ENCODE measurements around the gene NIPAL1.
A peak's percentile ranks its signal among the peaks of the same experiment; 100 is the strongest.

Gene NIPAL1

DNA sequence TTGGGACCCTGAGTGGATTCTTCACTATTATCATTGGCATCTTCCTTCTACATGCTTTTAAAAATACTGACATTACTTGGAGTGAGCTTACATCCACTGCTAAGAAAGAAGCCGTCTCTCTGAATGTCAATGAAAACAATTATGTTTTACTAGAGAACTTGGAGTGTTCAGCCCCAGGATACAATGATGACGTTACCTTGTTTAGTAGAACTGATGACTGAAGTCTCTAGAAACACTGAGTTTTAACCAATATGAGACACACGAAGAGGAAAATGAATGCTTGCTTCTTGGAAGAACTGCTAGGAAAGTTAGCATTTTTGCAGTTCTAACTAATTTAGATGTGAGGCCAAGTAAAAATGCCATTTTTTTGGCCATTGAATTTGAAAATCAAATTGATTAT, 19.4 kb downstream of the NIPAL1 start:
- no peaks in the 10 kb centered on the region for H3K9me3 ChIP-seq (ENCODE audit: control insufficient read depth in 1 of 2, low read length in 2 of 2)

DNA sequence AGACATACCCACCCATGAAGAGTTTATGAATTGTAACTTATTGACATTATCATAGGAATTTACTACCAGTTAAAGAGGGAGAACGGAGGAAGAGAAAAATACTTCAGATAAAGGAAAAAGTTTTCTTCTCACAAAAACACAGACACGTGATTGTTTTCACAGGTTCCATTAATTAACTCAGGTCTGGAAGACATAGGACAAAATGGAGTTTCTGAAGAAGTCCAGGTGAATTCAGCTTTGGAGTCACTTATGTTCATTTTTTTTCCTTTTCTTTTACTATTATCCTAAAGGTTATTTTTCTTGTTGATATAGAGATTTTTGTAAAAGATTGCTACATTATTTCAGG, 20.5 kb downstream of the NIPAL1 start:
- peaks cover 11 to 14% of the 10 kb centered on the region in 2 donors for H3K4me1 ChIP-seq (ENCODE audit: control insufficient read depth in 1 of 2, insufficient read depth in 2 of 2, low read length in 2 of 2)
- no peaks in the 10 kb centered on the region for H3K27me3 ChIP-seq (ENCODE audit: control insufficient read depth in 1 of 2, insufficient read depth in 2 of 2, low read length in 2 of 2)

More for the DNA sequence above, 19.4 kb downstream of the NIPAL1 start:
- Histone ChIP-seq H3K9ac (ENCODE audit: low read depth in 1 of 2, low read length in 2 of 2) (no peak overlapping the region), H3K27me3 (ENCODE audit: control insufficient read depth in 1 of 2, insufficient read depth in 2 of 2, low read length in 2 of 2) (no peaks in the 10 kb centered on the region), H3K36me3 (ENCODE audit: control insufficient read depth in 1 of 2, insufficient read depth in 2 of 2, low read length in 2 of 2) (peaks cover 0 to 9% of the 10 kb centered on the region in 2 donors), H3K27ac (ENCODE audit: low read depth, low read length) (no peak overlapping the region), H3K4me1 (ENCODE audit: control insufficient read depth in 1 of 2, insufficient read depth in 2 of 2, low read length in 2 of 2) (peaks cover 11 to 18% of the 10 kb centered on the region in 2 donors), H3K4me3 (ENCODE audit: low read depth in 1 of 2, low read length in 2 of 2) (no peak overlapping the region)

DNA sequence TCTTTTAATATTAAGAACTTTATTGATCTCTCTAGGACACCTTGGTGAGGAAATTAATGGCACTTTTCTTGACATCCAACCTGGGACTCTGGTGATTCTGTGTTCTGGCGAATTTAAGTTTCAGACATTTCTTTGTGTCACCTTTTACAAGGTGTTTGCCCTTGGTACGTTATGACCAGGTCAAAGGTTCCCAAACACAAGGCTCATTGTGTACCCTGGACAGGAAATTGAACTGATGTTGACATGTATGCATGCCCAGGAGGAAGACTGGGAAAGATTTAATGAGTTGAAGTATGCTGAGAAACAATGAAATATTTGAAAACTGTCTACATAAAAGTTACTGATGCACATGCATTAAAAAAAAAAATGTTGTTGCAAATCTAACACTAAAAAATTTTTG, 22.1 kb downstream of the NIPAL1 start:
- H3K9ac ChIP-seq (ENCODE audit: low read depth in 1 of 2, low read length in 2 of 2) = no peak overlapping the region
- H3K4me3 ChIP-seq (ENCODE audit: low read depth in 1 of 2, low read length in 2 of 2) = no peak overlapping the region
- H3K36me3 ChIP-seq (ENCODE audit: control insufficient read depth in 1 of 2, insufficient read depth in 2 of 2, low read length in 2 of 2) = peaks cover 0 to 9% of the 10 kb centered on the region in 2 donors
- H3K27ac ChIP-seq (ENCODE audit: low read depth, low read length) = no peak overlapping the region
- no peaks in the 10 kb centered on the region for H3K9me3 ChIP-seq (ENCODE audit: control insufficient read depth in 1 of 2, low read length in 2 of 2)
- H3K27me3 ChIP-seq (ENCODE audit: control insufficient read depth in 1 of 2, insufficient read depth in 2 of 2, low read length in 2 of 2) = no peaks in the 10 kb centered on the region
- peaks cover 8 to 13% of the 10 kb centered on the region in 2 donors for H3K4me1 ChIP-seq (ENCODE audit: control insufficient read depth in 1 of 2, insufficient read depth in 2 of 2, low read length in 2 of 2)

More for the DNA sequence above, 20.5 kb downstream of the NIPAL1 start:
- Histone ChIP-seq H3K9ac (ENCODE audit: low read depth in 1 of 2, low read length in 2 of 2) (no peak overlapping the region), H3K9me3 (ENCODE audit: control insufficient read depth in 1 of 2, low read length in 2 of 2) (no peaks in the 10 kb centered on the region), H3K27ac (ENCODE audit: low read depth, low read length) (no peak overlapping the region), H3K36me3 (ENCODE audit: control insufficient read depth in 1 of 2, insufficient read depth in 2 of 2, low read length in 2 of 2) (peaks cover 0 to 9% of the 10 kb centered on the region in 2 donors), H3K4me3 (ENCODE audit: low read depth in 1 of 2, low read length in 2 of 2) (no peak overlapping the region)

DNA sequence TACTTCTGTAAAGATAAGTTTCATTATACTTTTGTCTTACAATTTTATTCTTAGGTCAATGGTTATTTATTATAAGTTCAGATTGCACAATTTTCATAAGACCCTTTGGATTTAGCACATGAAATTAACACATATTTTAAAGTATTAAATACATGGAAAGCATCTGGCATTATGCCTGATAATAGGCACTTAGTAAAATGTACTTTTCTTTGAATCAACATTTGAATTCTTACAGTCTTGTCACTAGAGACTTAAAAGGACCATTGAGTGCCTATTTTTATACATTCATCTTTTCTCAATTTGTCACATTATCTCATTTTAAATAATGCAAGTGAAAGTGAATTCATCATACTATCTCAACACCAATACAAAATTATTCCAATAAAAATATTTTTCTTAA, 23.0 kb downstream of the NIPAL1 start:
- Histone ChIP-seq H3K36me3 (ENCODE audit: control insufficient read depth in 1 of 2, insufficient read depth in 2 of 2, low read length in 2 of 2) (peaks cover 0 to 9% of the 10 kb centered on the region in 2 donors), H3K4me3 (ENCODE audit: low read depth in 1 of 2, low read length in 2 of 2) (no peak overlapping the region), H3K4me1 (ENCODE audit: control insufficient read depth in 1 of 2, insufficient read depth in 2 of 2, low read length in 2 of 2) (peaks cover 8 to 13% of the 10 kb centered on the region in 2 donors), H3K27ac (ENCODE audit: low read depth, low read length) (no peak overlapping the region), H3K27me3 (ENCODE audit: control insufficient read depth in 1 of 2, insufficient read depth in 2 of 2, low read length in 2 of 2) (no peaks in the 10 kb centered on the region), H3K9me3 (ENCODE audit: control insufficient read depth in 1 of 2, low read length in 2 of 2) (no peaks in the 10 kb centered on the region), H3K9ac (ENCODE audit: low read depth in 1 of 2, low read length in 2 of 2) (no peak overlapping the region)

GRCh38 chr4:48041535-48042137, 25.1 kb downstream of the NIPAL1 start:
- H3K27ac ChIP-seq (ENCODE audit: low read depth, low read length) = no peak overlapping the region
- no peak overlapping the region for H3K4me3 ChIP-seq (ENCODE audit: low read depth in 1 of 2, low read length in 2 of 2)
- peaks cover 10 to 13% of the 10 kb centered on the region in 2 donors for H3K4me1 ChIP-seq (ENCODE audit: control insufficient read depth in 1 of 2, insufficient read depth in 2 of 2, low read length in 2 of 2)

GRCh38 chr4:48042979-48043461, 26.4 kb downstream of the NIPAL1 start:
- Histone ChIP-seq H3K9me3 (ENCODE audit: control insufficient read depth in 1 of 2, low read length in 2 of 2) (no peaks in the 10 kb centered on the region), H3K9ac (ENCODE audit: low read depth in 1 of 2, low read length in 2 of 2) (no peak overlapping the region), H3K4me3 (ENCODE audit: low read depth in 1 of 2, low read length in 2 of 2) (no peak overlapping the region), H3K36me3 (ENCODE audit: control insufficient read depth in 1 of 2, insufficient read depth in 2 of 2, low read length in 2 of 2) (peaks cover 0 to 3% of the 10 kb centered on the region in 2 donors), H3K27me3 (ENCODE audit: control insufficient read depth in 1 of 2, insufficient read depth in 2 of 2, low read length in 2 of 2) (peaks cover 3 to 8% of the 10 kb centered on the region in 2 donors), H3K27ac (ENCODE audit: low read depth, low read length) (no peak overlapping the region), H3K4me1 (ENCODE audit: control insufficient read depth in 1 of 2, insufficient read depth in 2 of 2, low read length in 2 of 2) (peaks cover 24% of the 10 kb centered on the region in 2 donors)

More at GRCh38 chr4:48041535-48042137, 25.1 kb downstream of the NIPAL1 start:
- H3K36me3 ChIP-seq (ENCODE audit: control insufficient read depth in 1 of 2, insufficient read depth in 2 of 2, low read length in 2 of 2) = peaks cover 0 to 6% of the 10 kb centered on the region in 2 donors
- H3K9me3 ChIP-seq (ENCODE audit: control insufficient read depth in 1 of 2, low read length in 2 of 2) = no peaks in the 10 kb centered on the region
- peaks cover 0 to 8% of the 10 kb centered on the region in 2 donors for H3K27me3 ChIP-seq (ENCODE audit: control insufficient read depth in 1 of 2, insufficient read depth in 2 of 2, low read length in 2 of 2)
- H3K9ac ChIP-seq (ENCODE audit: low read depth in 1 of 2, low read length in 2 of 2) = no peak overlapping the region

DNA sequence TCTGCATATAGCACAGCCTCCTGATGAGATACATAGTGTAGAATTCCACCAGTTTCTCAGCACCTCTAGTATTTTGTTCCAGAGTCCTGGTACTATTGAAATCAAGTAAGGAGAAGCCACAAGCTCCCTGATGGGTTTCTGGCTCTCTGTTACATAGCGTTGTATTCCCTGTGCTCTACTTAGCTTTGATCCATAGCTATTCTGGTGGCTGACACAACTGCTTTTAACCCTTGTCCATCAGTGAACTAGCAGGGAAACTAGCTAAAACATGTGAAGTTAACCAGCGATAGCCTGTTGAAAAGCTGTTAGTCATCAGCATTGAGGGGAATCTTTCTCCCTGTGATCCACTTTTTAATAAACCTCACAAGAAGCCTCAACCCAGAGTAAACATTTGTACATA, 26.9 kb downstream of the NIPAL1 start:
- Histone ChIP-seq H3K4me3 (ENCODE audit: low read depth in 1 of 2, low read length in 2 of 2) (no peak overlapping the region), H3K27me3 (ENCODE audit: control insufficient read depth in 1 of 2, insufficient read depth in 2 of 2, low read length in 2 of 2) (peaks cover 3 to 8% of the 10 kb centered on the region in 2 donors), H3K4me1 (ENCODE audit: control insufficient read depth in 1 of 2, insufficient read depth in 2 of 2, low read length in 2 of 2) (peaks cover 27% of the 10 kb centered on the region in 2 donors), H3K9ac (ENCODE audit: low read depth in 1 of 2, low read length in 2 of 2) (no peak overlapping the region), H3K36me3 (ENCODE audit: control insufficient read depth in 1 of 2, insufficient read depth in 2 of 2, low read length in 2 of 2) (no peaks in the 10 kb centered on the region), H3K9me3 (ENCODE audit: control insufficient read depth in 1 of 2, low read length in 2 of 2) (no peaks in the 10 kb centered on the region), H3K27ac (ENCODE audit: low read depth, low read length) (no peak overlapping the region)

DNA sequence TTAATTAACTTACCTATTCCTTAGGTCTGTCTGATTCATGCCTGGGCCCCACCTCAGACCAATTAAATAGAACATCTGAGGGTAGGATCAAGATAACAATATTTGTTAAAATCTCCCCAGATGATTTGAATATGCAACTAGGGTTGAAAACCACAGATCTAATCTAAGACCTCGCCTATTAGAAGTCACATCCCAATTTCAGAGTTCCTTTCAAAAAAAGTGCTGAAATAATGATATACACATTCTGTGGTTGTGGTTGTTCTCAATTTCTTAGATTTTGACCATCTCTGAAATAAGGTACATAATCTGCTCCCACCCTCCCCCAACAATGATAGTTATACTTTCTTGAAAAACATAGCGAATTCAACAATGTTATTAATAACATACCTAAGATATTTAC, 27.7 kb downstream of the NIPAL1 start:
- H3K9ac ChIP-seq (ENCODE audit: low read depth in 1 of 2, low read length in 2 of 2) = no peak overlapping the region
- peaks cover 3 to 8% of the 10 kb centered on the region in 2 donors for H3K27me3 ChIP-seq (ENCODE audit: control insufficient read depth in 1 of 2, insufficient read depth in 2 of 2, low read length in 2 of 2)
- no peaks in the 10 kb centered on the region for H3K9me3 ChIP-seq (ENCODE audit: control insufficient read depth in 1 of 2, low read length in 2 of 2)
- H3K4me3 ChIP-seq (ENCODE audit: low read depth in 1 of 2, low read length in 2 of 2) = no peak overlapping the region
- no peaks in the 10 kb centered on the region for H3K36me3 ChIP-seq (ENCODE audit: control insufficient read depth in 1 of 2, insufficient read depth in 2 of 2, low read length in 2 of 2)
- no peak overlapping the region for H3K27ac ChIP-seq (ENCODE audit: low read depth, low read length)
- peaks cover 24 to 27% of the 10 kb centered on the region in 2 donors for H3K4me1 ChIP-seq (ENCODE audit: control insufficient read depth in 1 of 2, insufficient read depth in 2 of 2, low read length in 2 of 2)

- Histone ChIP-seq H3K4me1 (ENCODE audit: control insufficient read depth in 1 of 2, insufficient read depth in 2 of 2, low read length in 2 of 2) (peaks cover 24 to 27% of the 10 kb centered on the region in 2 donors), H3K27me3 (ENCODE audit: control insufficient read depth in 1 of 2, insufficient read depth in 2 of 2, low read length in 2 of 2) (peaks cover 3 to 8% of the 10 kb centered on the region in 2 donors), H3K9ac (ENCODE audit: low read depth in 1 of 2, low read length in 2 of 2) (no peak overlapping the region), H3K9me3 (ENCODE audit: control insufficient read depth in 1 of 2, low read length in 2 of 2) (no peaks in the 10 kb centered on the region), H3K4me3 (ENCODE audit: low read depth in 1 of 2, low read length in 2 of 2) (no peak overlapping the region), H3K27ac (ENCODE audit: low read depth, low read length) (no peak overlapping the region), H3K36me3 (ENCODE audit: control insufficient read depth in 1 of 2, insufficient read depth in 2 of 2, low read length in 2 of 2) (no peaks in the 10 kb centered on the region)
Measured at GRCh38 chr4:48046059-48046458, 29.5 kb downstream of the NIPAL1 start.

- Histone ChIP-seq H3K27ac (ENCODE audit: low read depth, low read length) (no peak overlapping the region), H3K4me1 (ENCODE audit: control insufficient read depth in 1 of 2, insufficient read depth in 2 of 2, low read length in 2 of 2) (peaks cover 21 to 27% of the 10 kb centered on the region in 2 donors), H3K36me3 (ENCODE audit: control insufficient read depth in 1 of 2, insufficient read depth in 2 of 2, low read length in 2 of 2) (no peaks in the 10 kb centered on the region), H3K9ac (ENCODE audit: low read depth in 1 of 2, low read length in 2 of 2) (peak overlapping the region in 1 of 2 donors; percentile 19), H3K27me3 (ENCODE audit: control insufficient read depth in 1 of 2, insufficient read depth in 2 of 2, low read length in 2 of 2) (peaks cover 3 to 8% of the 10 kb centered on the region in 2 donors), H3K9me3 (ENCODE audit: control insufficient read depth in 1 of 2, low read length in 2 of 2) (no peaks in the 10 kb centered on the region), H3K4me3 (ENCODE audit: low read depth in 1 of 2, low read length in 2 of 2) (peak overlapping the region; percentile 19 to 52)
Measured at GRCh38 chr4:48047421-48047844, 30.9 kb downstream of the NIPAL1 start.

All from duodenal mucosa (tissue), 2 donors.